ENCODE results near the gene E4F1. TPM values are rescaled to one million over a fixed set of nuclear protein-coding genes. Genes with fewer than 3 reads are reported as not detected.

The E4F1 gene
- polyA plus RNA-seq, 3 donors = 4.9 to 50.9 (median 5.8) TPM

- Histone ChIP-seq H3K4me3 (replicated peaks in 1 of 3; ENCODE audit: low read depth in 2 of 3, low read length in 3 of 3) (no peak overlapping the region), H3K9me3 (replicated peaks in 1 of 2; ENCODE audit: control insufficient read depth in 1 of 2, insufficient read depth in 1 of 2, low read length in 2 of 2) (no peaks in the 10 kb centered on the region), H4K20me1 (ENCODE audit: insufficient read depth, low read length) (no peaks in the 10 kb centered on the region), H3K27ac (ENCODE audit: low read depth in 1 of 2, low read length in 2 of 2) (no peak overlapping the region), H3K79me2 (ENCODE audit: insufficient read depth, low read length) (no peaks in the 10 kb centered on the region), H3K4me2 (replicated peaks; ENCODE audit: extremely low read depth, low read length, poor library complexity, severe bottlenecking) (no peak overlapping the region), H2AFZ (ENCODE audit: insufficient read depth, low read depth, low read length, poor library complexity, severe bottlenecking) (no peak overlapping the region), H3K36me3 (replicated peaks in 1 of 2; ENCODE audit: control insufficient read depth in 1 of 2, insufficient read depth in 2 of 2, low read length in 2 of 2) (no peaks in the 10 kb centered on the region), H3K9ac (ENCODE audit: insufficient read depth, low read length, poor library complexity, severe bottlenecking) (no peak overlapping the region), H3K4me1 (ENCODE audit: control insufficient read depth in 1 of 2, insufficient read depth in 2 of 2, low read length in 2 of 2) (no peaks in the 10 kb centered on the region), H3K27me3 (ENCODE audit: control insufficient read depth in 2 of 2, insufficient read depth in 2 of 2, low read length in 2 of 2) (peaks cover under 1 to 11% of the 10 kb centered on the region in 2 donors)
- no peak overlapping the region for H3K27ac Mint-ChIP-seq
- no peak overlapping the region for H3K4me3 Mint-ChIP-seq
- no peak for TF ChIP-seq CTCF (IDR thresholded peaks at IDR 0.05)
- DNase-seq = no peak
- intact Hi-C loops (cut with micrococcal nuclease) = no loop called here
- H3K9me3 Mint-ChIP-seq = peaks cover 0 to under 1% (median 0%) of the 10 kb centered on the region in 7 donors
- no peaks in the 10 kb centered on the region for H3K36me3 Mint-ChIP-seq
- no peaks in the 10 kb centered on the region for H3K4me1 Mint-ChIP-seq
- peaks cover 17 to 24% (median 20%) of the 10 kb centered on the region in 3 donors for H3K27me3 Mint-ChIP-seq (ENCODE audit: low read depth in 3 of 3)
- 97% methylated on average over 16 of the region's 25 CpGs for WGBS (ENCODE audit: insufficient coverage)
Observed at GRCh38 chr16:2189252-2189893, 34.0 kb upstream of the E4F1 start.

- H3K4me3 Mint-ChIP-seq = no peak overlapping the region
- intact Hi-C loops (cut with micrococcal nuclease) = no loop called here
- H3K27ac Mint-ChIP-seq = no peak overlapping the region
- H3K4me2 ChIP-seq (replicated peaks; ENCODE audit: extremely low read depth, low read length, poor library complexity, severe bottlenecking) = no peak overlapping the region
- H3K36me3 Mint-ChIP-seq = no peaks in the 10 kb centered on the region
- WGBS (ENCODE audit: insufficient coverage) = 94% methylated on average over 23 of the region's 24 CpGs
- H2AFZ ChIP-seq (ENCODE audit: insufficient read depth, low read depth, low read length, poor library complexity, severe bottlenecking) = no peak overlapping the region
- H3K4me1 Mint-ChIP-seq = peaks cover 4% of the 10 kb centered on the region
- no peak overlapping the region for H3K9ac ChIP-seq (ENCODE audit: insufficient read depth, low read length, poor library complexity, severe bottlenecking)
- no peak for TF ChIP-seq CTCF (IDR thresholded peaks at IDR 0.05)
- H3K9me3 ChIP-seq (replicated peaks in 1 of 2; ENCODE audit: control insufficient read depth in 1 of 2, insufficient read depth in 1 of 2, low read length in 2 of 2) = no peaks in the 10 kb centered on the region
- no peaks in the 10 kb centered on the region for H3K4me1 ChIP-seq (ENCODE audit: control insufficient read depth in 1 of 2, insufficient read depth in 2 of 2, low read length in 2 of 2)
- H3K27ac ChIP-seq (ENCODE audit: low read depth in 1 of 2, low read length in 2 of 2) = no peak overlapping the region
- no peaks in the 10 kb centered on the region for H3K36me3 ChIP-seq (replicated peaks in 1 of 2; ENCODE audit: control insufficient read depth in 1 of 2, insufficient read depth in 2 of 2, low read length in 2 of 2)
- DNase-seq = no peak
- H3K4me3 ChIP-seq (replicated peaks in 1 of 3; ENCODE audit: low read depth in 2 of 3, low read length in 3 of 3) = no peak overlapping the region
- no peaks in the 10 kb centered on the region for H3K79me2 ChIP-seq (ENCODE audit: insufficient read depth, low read length)
- no peaks in the 10 kb centered on the region for H4K20me1 ChIP-seq (ENCODE audit: insufficient read depth, low read length)
- peaks cover 9 to 19% of the 10 kb centered on the region in 2 donors for H3K27me3 ChIP-seq (ENCODE audit: control insufficient read depth in 2 of 2, insufficient read depth in 2 of 2, low read length in 2 of 2)
- peaks cover 24 to 30% (median 28%) of the 10 kb centered on the region in 3 donors for H3K27me3 Mint-ChIP-seq (ENCODE audit: low read depth in 3 of 3)
- peaks cover 0 to 8% (median 0%) of the 10 kb centered on the region in 7 donors for H3K9me3 Mint-ChIP-seq
Observed at GRCh38 chr16:2190002-2190658, 33.3 kb upstream of the E4F1 start.
